HEK293T (cell line): ENCODE data around the gene CLEC4A.

Source experiments
- ARNT ChIP-seq: fragments of 450-650 bp; IDR thresholded peaks from 2 replicates; pipeline ENCODE4 v1.6.1; 2017; ENCODE audit warnings: mild to moderate bottlenecking
- CTBP1 ChIP-seq: fragments of 450-650 bp; IDR thresholded peaks from 2 replicates; pipeline ENCODE4 v1.6.1; 2016; ENCODE audit warnings: borderline replicate concordance
- ELF4 ChIP-seq: fragments of 450-650 bp; IDR thresholded peaks from 2 replicates; pipeline ENCODE4 v1.6.1; 2017; ENCODE audit warnings: antibody characterized with exemption
- FOXA1 ChIP-seq: fragments of 450-650 bp; IDR thresholded peaks from 2 replicates; pipeline ENCODE4 v1.6.1; 2016; ENCODE audit warnings: mild to moderate bottlenecking
- FOXK2 ChIP-seq: fragments of 450-650 bp; IDR thresholded peaks from 2 replicates; pipeline ENCODE4 v1.6.1; 2016; ENCODE audit warnings: mild to moderate bottlenecking
- HDGF ChIP-seq: fragments of 450-650 bp; IDR thresholded peaks from 2 replicates; pipeline ENCODE4 v1.6.1; 2017; ENCODE audit warnings: antibody characterized with exemption, borderline replicate concordance
- LEF1 ChIP-seq: fragments of 450-650 bp; IDR thresholded peaks from 2 replicates; pipeline ENCODE4 v1.6.1; 2017; ENCODE audit warnings: mild to moderate bottlenecking, borderline replicate concordance
- NFRKB ChIP-seq: fragments of 450-650 bp; IDR thresholded peaks from 2 replicates; pipeline ENCODE4 v1.6.1; 2016; ENCODE audit warnings: mild to moderate bottlenecking, moderate library complexity
- SP1 ChIP-seq: fragments of 450-650 bp; IDR thresholded peaks from 2 replicates; pipeline ENCODE4 v1.6.1; 2017
- SUZ12 ChIP-seq: fragments of 450-650 bp; IDR thresholded peaks from 2 replicates; pipeline ENCODE4 v1.6.1; 2016; ENCODE audit warnings: mild to moderate bottlenecking
- TARDBP ChIP-seq: fragments of 450-650 bp; IDR thresholded peaks from 2 replicates; pipeline ENCODE4 v1.6.1; 2016
- ZNF384 ChIP-seq: fragments of 450-650 bp; IDR thresholded peaks from 2 replicates; pipeline ENCODE4 v1.6.1; 2016

GRCh38 chr12:8156416-8156815 is 33.0 kb downstream of the CLEC4A start:
- no peak for TF ChIP-seq SP1
- TF ChIP-seq NFRKB, result no peak
- no peak for TF ChIP-seq SUZ12
- no peak for TF ChIP-seq CTBP1
- TF ChIP-seq TARDBP, result no peak
- TF ChIP-seq LEF1, result no peak
- TF ChIP-seq FOXK2, result no peak
- TF ChIP-seq FOXA1, result no peak
- TF ChIP-seq ARNT, result no peak
- TF ChIP-seq ZNF384, result no peak
- no peak for TF ChIP-seq HDGF
- TF ChIP-seq ELF4, result no peak
